Measurements from ENCODE around the gene ARHGAP35.

The ARHGAP35 gene

GRCh38 chr19:46887240-46887782 lies 26.5 kb downstream of the ARHGAP35 start:
- TF ChIP-seq, protein P1, sequence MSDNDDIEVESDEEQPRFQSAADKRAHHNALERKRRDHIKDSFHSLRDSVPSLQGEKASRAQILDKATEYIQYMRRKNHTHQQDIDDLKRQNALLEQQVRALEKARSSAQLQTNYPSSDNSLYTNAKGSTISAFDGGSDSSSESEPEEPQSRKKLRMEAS (IDR thresholded peaks at IDR 0.05): no peak
- TF ChIP-seq ZBTB7A (IDR thresholded peaks at IDR 0.05; ENCODE audit: low read depth): no peak
- TF ChIP-seq EP300 (IDR thresholded peaks at IDR 0.05; ENCODE audit: borderline replicate concordance): no peak
- TF ChIP-seq CEBPB (IDR thresholded peaks at IDR 0.05): no peak
- TF ChIP-seq TAF1 (IDR thresholded peaks at IDR 0.05; ENCODE audit: low read depth): no peak

DNA sequence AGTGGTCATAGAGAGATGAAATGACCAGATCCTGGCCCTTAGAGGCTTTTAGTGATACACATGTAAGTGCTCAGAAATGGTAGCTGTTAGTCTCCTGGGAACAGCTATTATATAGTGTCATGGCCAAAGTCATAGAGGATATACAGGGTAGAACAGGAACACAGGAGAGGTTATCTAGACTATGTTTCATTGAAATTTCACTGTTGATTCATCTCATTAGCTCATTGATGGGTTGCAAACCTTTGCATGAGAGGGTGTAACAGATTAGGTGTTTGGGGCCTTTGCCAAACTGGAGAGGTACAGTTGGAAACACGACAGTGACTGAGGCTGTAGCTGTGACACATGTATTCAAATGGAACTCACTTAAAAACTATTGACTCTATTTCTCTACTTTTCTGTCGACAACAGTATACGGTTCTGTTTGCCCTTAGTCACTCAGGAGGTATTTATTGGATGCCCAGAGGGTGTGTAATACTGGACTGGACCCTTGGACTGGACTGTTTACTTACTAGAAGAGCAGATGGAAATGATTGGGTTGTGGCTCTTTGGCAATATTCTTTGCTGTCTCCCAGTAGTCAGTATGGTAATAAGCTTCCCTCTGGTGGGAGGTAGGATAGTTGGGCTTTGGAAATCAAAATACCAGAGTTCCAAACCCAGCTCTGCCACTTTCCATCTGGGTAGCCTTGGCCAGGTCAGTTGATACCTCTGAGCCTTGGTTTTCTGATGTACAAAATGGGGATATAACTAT lies 29.8 kb downstream of the ARHGAP35 start:
- TF ChIP-seq CREB1 (IDR thresholded peaks at IDR 0.05; ENCODE audit: low read depth): no peak
- no peak for TF ChIP-seq TCF12 (IDR thresholded peaks at IDR 0.05; ENCODE audit: low read depth)
- TF ChIP-seq FOXM1 (IDR thresholded peaks at IDR 0.05; ENCODE audit: borderline replicate concordance, low read depth): no peak
- no peak for TF ChIP-seq YY1 (IDR thresholded peaks at IDR 0.05; ENCODE audit: low read depth)
- TF ChIP-seq RAD21 (IDR thresholded peaks at IDR 0.05; ENCODE audit: low read depth): no peak
- no peak for TF ChIP-seq ZBTB7A (IDR thresholded peaks at IDR 0.05; ENCODE audit: low read depth)
- TF ChIP-seq, protein P1 (IDR thresholded peaks at IDR 0.05): no peak
- TF ChIP-seq EP300 (IDR thresholded peaks at IDR 0.05; ENCODE audit: borderline replicate concordance): no peak
- TF ChIP-seq, protein P2, sequence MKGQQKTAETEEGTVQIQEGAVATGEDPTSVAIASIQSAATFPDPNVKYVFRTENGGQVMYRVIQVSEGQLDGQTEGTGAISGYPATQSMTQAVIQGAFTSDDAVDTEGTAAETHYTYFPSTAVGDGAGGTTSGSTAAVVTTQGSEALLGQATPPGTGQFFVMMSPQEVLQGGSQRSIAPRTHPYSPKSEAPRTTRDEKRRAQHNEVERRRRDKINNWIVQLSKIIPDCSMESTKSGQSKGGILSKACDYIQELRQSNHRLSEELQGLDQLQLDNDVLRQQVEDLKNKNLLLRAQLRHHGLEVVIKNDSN (IDR thresholded peaks at IDR 0.05): no peak
- TF ChIP-seq CEBPB (IDR thresholded peaks at IDR 0.05): no peak
- TF ChIP-seq, protein P3, sequence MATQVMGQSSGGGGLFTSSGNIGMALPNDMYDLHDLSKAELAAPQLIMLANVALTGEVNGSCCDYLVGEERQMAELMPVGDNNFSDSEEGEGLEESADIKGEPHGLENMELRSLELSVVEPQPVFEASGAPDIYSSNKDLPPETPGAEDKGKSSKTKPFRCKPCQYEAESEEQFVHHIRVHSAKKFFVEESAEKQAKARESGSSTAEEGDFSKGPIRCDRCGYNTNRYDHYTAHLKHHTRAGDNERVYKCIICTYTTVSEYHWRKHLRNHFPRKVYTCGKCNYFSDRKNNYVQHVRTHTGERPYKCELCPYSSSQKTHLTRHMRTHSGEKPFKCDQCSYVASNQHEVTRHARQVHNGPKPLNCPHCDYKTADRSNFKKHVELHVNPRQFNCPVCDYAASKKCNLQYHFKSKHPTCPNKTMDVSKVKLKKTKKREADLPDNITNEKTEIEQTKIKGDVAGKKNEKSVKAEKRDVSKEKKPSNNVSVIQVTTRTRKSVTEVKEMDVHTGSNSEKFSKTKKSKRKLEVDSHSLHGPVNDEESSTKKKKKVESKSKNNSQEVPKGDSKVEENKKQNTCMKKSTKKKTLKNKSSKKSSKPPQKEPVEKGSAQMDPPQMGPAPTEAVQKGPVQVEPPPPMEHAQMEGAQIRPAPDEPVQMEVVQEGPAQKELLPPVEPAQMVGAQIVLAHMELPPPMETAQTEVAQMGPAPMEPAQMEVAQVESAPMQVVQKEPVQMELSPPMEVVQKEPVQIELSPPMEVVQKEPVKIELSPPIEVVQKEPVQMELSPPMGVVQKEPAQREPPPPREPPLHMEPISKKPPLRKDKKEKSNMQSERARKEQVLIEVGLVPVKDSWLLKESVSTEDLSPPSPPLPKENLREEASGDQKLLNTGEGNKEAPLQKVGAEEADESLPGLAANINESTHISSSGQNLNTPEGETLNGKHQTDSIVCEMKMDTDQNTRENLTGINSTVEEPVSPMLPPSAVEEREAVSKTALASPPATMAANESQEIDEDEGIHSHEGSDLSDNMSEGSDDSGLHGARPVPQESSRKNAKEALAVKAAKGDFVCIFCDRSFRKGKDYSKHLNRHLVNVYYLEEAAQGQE (IDR thresholded peaks at IDR 0.05; ENCODE audit: low read depth): no peak
- no peak for TF ChIP-seq TEAD4 (IDR thresholded peaks at IDR 0.05)
- TF ChIP-seq EGR1 (IDR thresholded peaks at IDR 0.05): no peak

DNA sequence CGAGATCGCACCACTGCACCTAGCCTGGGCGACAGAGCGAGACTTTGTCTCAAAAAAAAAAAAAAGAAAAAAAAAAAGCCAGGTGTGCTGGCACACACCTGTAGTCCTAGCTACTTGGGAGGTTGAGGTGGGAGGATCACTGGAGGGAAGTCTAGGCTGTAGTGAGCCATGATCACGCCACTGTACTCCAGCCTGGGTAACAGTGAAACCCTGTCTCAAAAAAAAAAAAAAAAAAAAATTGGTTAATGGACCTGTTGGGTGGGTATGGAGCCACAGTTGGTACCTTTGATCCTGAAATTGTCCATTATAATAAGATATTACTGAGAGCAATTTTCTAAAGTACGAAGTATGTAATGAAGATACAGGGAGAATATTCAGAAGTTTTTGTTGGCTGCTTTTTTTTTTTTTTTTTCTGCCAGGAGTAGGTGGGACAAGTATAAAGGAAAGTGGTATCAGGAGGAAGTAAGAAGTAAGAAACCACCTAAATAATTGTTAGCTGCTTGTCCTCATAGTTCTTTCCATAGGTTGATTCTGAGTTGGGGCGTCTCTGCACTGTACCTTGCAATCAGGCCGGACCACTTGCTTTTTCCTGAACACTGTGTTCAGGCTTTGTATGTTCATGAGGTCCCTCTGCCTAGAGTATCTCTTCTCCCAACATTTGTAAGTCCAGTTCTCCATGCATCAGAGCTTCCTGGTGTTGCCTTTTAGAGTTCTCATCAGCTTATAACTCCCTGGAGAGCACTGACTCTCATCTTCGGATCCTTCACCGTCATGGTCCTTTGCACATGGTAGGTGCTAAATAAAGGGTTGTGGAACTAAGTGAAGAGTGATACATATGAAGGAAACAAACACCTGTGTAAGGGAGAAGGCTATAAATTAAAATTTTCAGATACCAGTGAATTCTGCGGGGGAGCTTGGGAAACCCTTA lies 31.7 kb downstream of the ARHGAP35 start:
- no peak for TF ChIP-seq CEBPB (IDR thresholded peaks at IDR 0.05)
- no peak for TF ChIP-seq NFIC (IDR thresholded peaks at IDR 0.05)
- TF ChIP-seq RAD21 (IDR thresholded peaks at IDR 0.05; ENCODE audit: low read depth): no peak
- TF ChIP-seq, protein P2 (IDR thresholded peaks at IDR 0.05): no peak
- TF ChIP-seq EGR1 (IDR thresholded peaks at IDR 0.05): no peak
- no peak for TF ChIP-seq EP300 (IDR thresholded peaks at IDR 0.05; ENCODE audit: borderline replicate concordance)
- TF ChIP-seq CREB1 (IDR thresholded peaks at IDR 0.05; ENCODE audit: low read depth): no peak
- TF ChIP-seq YY1 (IDR thresholded peaks at IDR 0.05; ENCODE audit: low read depth): no peak
- TF ChIP-seq TCF12 (IDR thresholded peaks at IDR 0.05; ENCODE audit: low read depth): no peak

GRCh38 chr19:46896076-46896794 lies 35.4 kb downstream of the ARHGAP35 start:
- TF ChIP-seq YY1 (IDR thresholded peaks at IDR 0.05; ENCODE audit: low read depth) (no peak), ZBTB7A (IDR thresholded peaks at IDR 0.05; ENCODE audit: low read depth) (no peak), CREB1 (IDR thresholded peaks at IDR 0.05; ENCODE audit: low read depth) (no peak), TCF12 (IDR thresholded peaks at IDR 0.05; ENCODE audit: low read depth) (no peak), EP300 (IDR thresholded peaks at IDR 0.05; ENCODE audit: borderline replicate concordance) (no peak), NFIC (IDR thresholded peaks at IDR 0.05) (no peak), CEBPB (IDR thresholded peaks at IDR 0.05) (no peak; the same call in 1 of the 2 replicates), TAF1 (IDR thresholded peaks at IDR 0.05; ENCODE audit: low read depth) (no peak), FOXM1 (IDR thresholded peaks at IDR 0.05; ENCODE audit: borderline replicate concordance, low read depth) (no peak), EGR1 (IDR thresholded peaks at IDR 0.05) (no peak), RAD21 (IDR thresholded peaks at IDR 0.05; ENCODE audit: low read depth) (no peak), TEAD4 (IDR thresholded peaks at IDR 0.05) (no peak)
- TF ChIP-seq, protein P2 (IDR thresholded peaks at IDR 0.05): no peak
- TF ChIP-seq, protein P1 (IDR thresholded peaks at IDR 0.05): no peak
- TF ChIP-seq, protein P3 (IDR thresholded peaks at IDR 0.05; ENCODE audit: low read depth): no peak

Data from Ishikawa (cell line).